Smooth muscle cell of the coronary artery (primary cell): Measurements from ENCODE around the gene RAB3C. TPM values are rescaled to one million over a fixed set of nuclear protein-coding genes. Genes with fewer than 3 reads are reported as not detected.

Experiments used
- total RNA-seq: library from RNA; depleted of rRNA; stranded (reverse); fragments of >200 nt; gene quantifications from 2 replicates; pipeline ENCODE4 v1.2.3, GENCODE V29; 2014; ENCODE audit warnings: low replicate concordance

The RAB3C gene
- total RNA-seq: not detected in 2 replicates

GRCh38 chr5:58582803-58583491 lies at the start of gene RAB3C:
RAB3C (plus strand) TSS chr5:58583075; CDS start chr5:58583209, 134 bp downstream.

Other genes starting within 250 kb of the RAB3C start
- gene PLK2, start 123.0 kb upstream of the RAB3C start, total RNA-seq: 102 and 1,550 TPM in 2 replicates
- gene GAPT, start 91.6 kb upstream of the RAB3C start, total RNA-seq: not detected in 2 replicates